SK-N-MC (cell line): Measurements from ENCODE around the gene AMMECR1.

Experiments used
- DNase-seq: peaks from one replicate; pipeline ENCODE4 v3.0.0-alpha.2; 2011; ENCODE audit warnings: low read depth, low spot score
- H3K27ac ChIP-seq: fragments of 200-600 bp; sonication (generic); 2 replicates; pipeline ENCODE4 v1.5.1; 2016; ENCODE audit warnings: mixed run types
- H3K36me3 ChIP-seq: fragments of 200-600 bp; sonication (generic); 2 replicates; pipeline ENCODE4 v1.6.1; 2017; ENCODE audit warnings: antibody characterized with exemption, low read length, mixed read lengths; ENCODE audit not compliant: insufficient read depth
- H3K4me3 ChIP-seq: fragments of 200-600 bp; sonication (generic); 2 replicates; pipeline ENCODE4 v1.5.1; 2016
- H3K9ac ChIP-seq: fragments of 200-600 bp; sonication (generic); 2 replicates; pipeline ENCODE4 v1.8.0; 2017; ENCODE audit warnings: mixed run types, mixed read lengths; ENCODE audit not compliant: insufficient read length
- H3K9me3 ChIP-seq: fragments of 200-600 bp; sonication (generic); 2 replicates; pipeline ENCODE4 v1.6.1; 2017; ENCODE audit warnings: low read depth, mild to moderate bottlenecking, antibody characterized with exemption, low read length, moderate library complexity, mixed read lengths
- EZH2 ChIP-seq: fragments of 200-600 bp; sonication (generic); IDR thresholded peaks from one replicate; pipeline ENCODE4 v1.6.1; 2017; ENCODE audit warnings: antibody characterized with exemption
- FOXP2 ChIP-seq: optimal IDR thresholded peaks from 2 replicates; pipeline ENCODE3; 2011; ENCODE audit warnings: mild to moderate bottlenecking, moderate library complexity; ENCODE audit not compliant: insufficient read depth; ENCODE audit errors: extremely low read length, control extremely low read depth
- POLR2AphosphoS5 ChIP-seq: IDR thresholded peaks from 2 replicates; pipeline ENCODE4 v1.6.1; 2012; ENCODE audit warnings: mild to moderate bottlenecking, low read depth, low read length, borderline replicate concordance

Gene AMMECR1

DNA sequence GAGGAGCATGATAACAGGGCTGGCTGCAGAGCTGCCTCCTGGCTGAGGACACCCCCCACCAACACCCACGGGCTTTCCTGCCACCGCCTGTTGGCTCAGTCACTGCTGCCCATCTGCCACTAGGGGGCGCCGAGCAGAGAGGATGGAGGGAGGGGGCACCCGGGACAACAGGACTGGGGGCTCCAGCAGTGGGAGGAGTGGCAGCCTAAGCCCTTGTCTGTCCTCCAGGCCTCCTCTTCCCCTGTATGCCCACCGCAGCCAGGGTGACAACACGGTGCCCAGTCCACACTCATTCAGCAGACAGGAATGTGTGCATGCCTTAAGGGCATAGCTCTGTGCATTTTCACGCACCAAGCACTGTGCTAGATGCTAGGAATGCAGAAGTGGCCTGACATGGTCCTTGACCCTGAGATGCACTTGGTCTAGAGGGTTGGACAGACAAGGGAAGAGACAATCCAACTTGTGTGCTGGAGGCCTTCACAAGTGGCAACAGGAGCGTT, 149.9 kb downstream of the AMMECR1 start:
- no peaks in the 10 kb centered on the region for H3K36me3 ChIP-seq
- no peak overlapping the region for H3K4me3 ChIP-seq
- no peak overlapping the region for H3K27ac ChIP-seq
- DNase-seq = no peak
- TF ChIP-seq EZH2 (no peak), FOXP2 (no peak), POLR2AphosphoS5 (no peak)
- no peak overlapping the region for H3K9ac ChIP-seq
- H3K9me3 ChIP-seq = no peaks in the 10 kb centered on the region

DNA sequence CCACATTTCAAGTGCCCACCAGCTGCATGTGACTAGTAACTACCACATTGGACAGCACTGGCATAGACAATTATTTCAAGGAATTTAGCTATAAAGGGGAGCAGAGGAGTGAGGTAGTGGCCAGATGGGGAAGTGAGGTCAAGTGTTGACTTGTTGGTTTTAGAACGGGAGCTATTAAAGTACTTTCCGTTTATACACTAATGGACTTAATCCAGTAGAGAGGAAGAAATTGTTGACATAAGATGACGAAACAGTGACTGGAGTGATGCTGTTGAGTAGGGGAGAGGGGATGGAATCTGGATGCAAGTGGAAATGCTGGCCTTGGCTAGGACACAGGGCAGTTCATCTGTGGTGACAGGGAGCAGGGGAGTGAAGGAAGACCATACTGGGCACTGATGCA, 154.4 kb downstream of the AMMECR1 start:
- no peaks in the 10 kb centered on the region for H3K9me3 ChIP-seq
- no peak overlapping the region for H3K9ac ChIP-seq
- no peaks in the 10 kb centered on the region for H3K36me3 ChIP-seq
- no peak overlapping the region for H3K27ac ChIP-seq
- H3K4me3 ChIP-seq = no peak overlapping the region
- TF ChIP-seq FOXP2 (no peak), EZH2 (no peak), POLR2AphosphoS5 (no peak)
- no peak for DNase-seq

- no peak for DNase-seq
- H3K4me3 ChIP-seq = no peak overlapping the region
- H3K36me3 ChIP-seq = no peaks in the 10 kb centered on the region
- no peak overlapping the region for H3K9ac ChIP-seq
- H3K27ac ChIP-seq = no peak overlapping the region
- H3K9me3 ChIP-seq = no peaks in the 10 kb centered on the region
- TF ChIP-seq FOXP2 (no peak), EZH2 (no peak), POLR2AphosphoS5 (no peak)
Measured at GRCh38 chrX:110162867-110163266, 155.0 kb downstream of the AMMECR1 start.

GRCh38 chrX:110162131-110162530, 155.8 kb downstream of the AMMECR1 start:
- TF ChIP-seq EZH2 = no peak
- TF ChIP-seq FOXP2 = no peak
- no peak for TF ChIP-seq POLR2AphosphoS5
- H3K27ac ChIP-seq = no peak overlapping the region
- no peak for DNase-seq
- no peaks in the 10 kb centered on the region for H3K9me3 ChIP-seq
- H3K9ac ChIP-seq = no peak overlapping the region
- H3K36me3 ChIP-seq = no peaks in the 10 kb centered on the region
- no peak overlapping the region for H3K4me3 ChIP-seq

- Histone ChIP-seq H3K27ac (no peak overlapping the region), H3K36me3 (no peaks in the 10 kb centered on the region), H3K4me3 (no peak overlapping the region), H3K9me3 (no peaks in the 10 kb centered on the region), H3K9ac (no peak overlapping the region)
- no peak for DNase-seq
- no peak for TF ChIP-seq FOXP2
Measured at GRCh38 chrX:110161361-110161686, 156.6 kb downstream of the AMMECR1 start.

DNA sequence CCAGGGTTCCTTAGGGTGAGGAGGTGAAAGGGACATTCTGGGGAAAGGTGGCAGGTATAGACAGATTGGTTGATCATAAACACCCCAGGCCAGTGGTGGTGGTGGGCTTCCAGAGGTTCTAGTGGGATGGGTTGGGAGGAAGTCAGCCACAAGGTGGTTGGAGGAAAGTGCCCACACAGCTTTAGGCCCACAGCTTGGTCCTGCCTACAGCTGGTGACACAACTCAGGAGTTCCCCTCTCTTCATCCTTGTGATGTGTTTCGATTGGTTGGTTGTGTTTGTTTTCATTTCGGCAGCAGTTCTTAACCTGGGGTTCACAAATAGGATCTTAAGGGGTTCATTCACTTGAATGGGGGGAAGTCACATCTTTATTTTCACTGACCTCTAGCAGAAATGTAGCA, 158.0 kb downstream of the AMMECR1 start:
- Histone ChIP-seq H3K9ac (no peak overlapping the region), H3K27ac (no peak overlapping the region), H3K4me3 (no peak overlapping the region), H3K9me3 (no peaks in the 10 kb centered on the region), H3K36me3 (no peaks in the 10 kb centered on the region)
- TF ChIP-seq POLR2AphosphoS5 (no peak), EZH2 (no peak), FOXP2 (no peak)
- no peak for DNase-seq

- Histone ChIP-seq H3K36me3 (no peaks in the 10 kb centered on the region), H3K4me3 (no peak overlapping the region), H3K9ac (no peak overlapping the region), H3K27ac (no peak overlapping the region), H3K9me3 (no peaks in the 10 kb centered on the region)
- no peak for DNase-seq
- TF ChIP-seq POLR2AphosphoS5 (no peak), EZH2 (no peak), FOXP2 (no peak)
Measured at GRCh38 chrX:110159235-110159634, 158.7 kb downstream of the AMMECR1 start.

DNA sequence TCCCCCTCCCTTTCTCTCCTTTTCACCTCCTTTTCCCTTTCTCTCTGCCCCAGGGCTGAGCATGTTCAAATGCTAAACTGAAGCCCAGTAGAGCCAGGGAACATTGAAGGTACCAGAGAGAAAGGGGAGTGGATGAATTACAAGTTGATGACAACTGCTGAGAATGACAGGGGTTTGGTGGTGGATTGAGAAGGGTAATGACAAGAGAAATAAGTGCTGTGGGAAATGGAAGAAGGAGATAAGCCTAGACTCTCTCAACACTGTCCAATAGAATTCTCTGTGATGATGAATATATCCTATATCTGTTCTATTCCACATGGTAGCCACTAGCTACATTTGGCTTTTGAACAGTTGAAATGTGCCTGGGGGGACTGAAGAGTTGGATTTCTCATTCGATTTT, 160.4 kb downstream of the AMMECR1 start:
- H3K36me3 ChIP-seq = no peaks in the 10 kb centered on the region
- no peak overlapping the region for H3K4me3 ChIP-seq
- no peaks in the 10 kb centered on the region for H3K9me3 ChIP-seq
- H3K9ac ChIP-seq = no peak overlapping the region
- TF ChIP-seq POLR2AphosphoS5 (no peak), FOXP2 (no peak), EZH2 (no peak)
- no peak overlapping the region for H3K27ac ChIP-seq
- no peak for DNase-seq

DNA sequence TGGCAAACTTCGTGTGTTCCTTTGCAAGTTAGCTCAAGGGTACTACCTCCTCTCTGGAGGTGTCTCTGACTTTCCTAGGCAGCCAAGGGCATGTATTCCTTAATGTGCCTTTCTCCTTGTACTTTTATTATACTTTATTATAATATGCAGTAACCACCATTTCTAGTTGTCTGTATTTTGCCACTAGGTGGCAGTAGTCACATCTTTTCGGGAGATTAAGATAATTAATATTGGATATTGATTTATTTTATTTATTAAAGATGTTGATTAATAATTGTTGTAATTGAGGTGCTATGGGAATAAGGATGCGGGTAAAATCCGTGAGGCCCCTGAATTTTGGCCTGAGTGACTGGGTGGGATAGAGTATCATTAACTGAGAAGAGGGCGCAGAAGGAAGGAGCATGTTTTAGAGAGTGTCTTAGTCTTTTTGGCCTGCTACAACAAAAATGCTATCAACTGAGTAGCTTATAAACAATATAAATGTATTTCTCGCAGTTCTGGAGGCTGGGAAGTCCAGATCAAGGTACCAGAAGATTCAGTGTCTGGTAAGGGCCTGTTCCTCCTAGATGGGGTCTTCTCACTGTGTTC, 161.6 kb downstream of the AMMECR1 start:
- no peak for DNase-seq
- H3K36me3 ChIP-seq = no peaks in the 10 kb centered on the region
- H3K9ac ChIP-seq = no peak overlapping the region
- H3K27ac ChIP-seq = no peak overlapping the region
- no peak overlapping the region for H3K4me3 ChIP-seq
- no peaks in the 10 kb centered on the region for H3K9me3 ChIP-seq
- no peak for TF ChIP-seq FOXP2
- no peak for TF ChIP-seq POLR2AphosphoS5
- TF ChIP-seq EZH2 = no peak
